ENCODE measurements around the gene OR51V1.
"Not testable (repeated sequence)": the region's sequence is repeated elsewhere in the genome, so short reads cannot be mapped to it uniquely, and the experiment has no call there.

The OR51V1 gene

DNA sequence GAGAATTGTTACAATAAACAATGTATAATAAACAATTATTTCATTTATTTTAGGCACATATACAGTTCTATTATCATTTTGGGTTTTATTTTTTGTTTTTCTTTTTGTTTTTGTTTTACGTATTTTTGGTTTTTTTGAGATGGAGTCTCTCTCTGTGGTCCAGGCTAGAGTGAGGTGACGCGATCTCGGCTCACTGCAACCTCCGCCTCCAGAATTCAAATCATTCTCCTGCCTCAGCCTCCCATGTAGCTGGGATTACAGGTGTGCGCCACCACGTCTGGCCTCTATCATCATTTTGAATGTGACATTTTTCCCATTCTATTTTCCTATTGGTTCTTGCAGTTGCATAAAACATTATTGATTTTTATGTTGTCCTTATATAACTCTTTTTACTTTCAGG, 25.5 kb downstream of the OR51V1 start:
- in situ Hi-C loops (cut with MboI; ENCODE audit: low sequenced_read_pairs), result no loop called here

DNA sequence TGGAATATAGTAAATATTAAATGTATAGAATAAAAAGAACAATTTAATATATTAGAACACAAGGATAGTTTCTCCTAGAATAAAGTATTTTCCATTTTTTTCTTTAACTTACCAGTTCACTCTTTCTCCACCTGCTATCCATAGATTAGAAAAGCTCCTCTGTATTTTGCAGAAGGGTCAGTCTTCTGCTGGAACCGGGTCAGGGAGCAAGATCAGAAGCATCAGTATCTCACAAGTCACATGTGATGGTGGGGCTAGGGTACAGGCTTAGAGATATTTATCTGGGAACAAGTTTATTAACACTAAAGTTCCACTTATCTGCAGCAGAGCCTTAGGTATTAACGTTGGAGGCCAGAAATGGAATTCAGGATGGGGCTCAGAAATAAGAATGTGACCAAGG, 28.6 kb downstream of the OR51V1 start:
- in situ Hi-C loops (cut with MboI; ENCODE audit: low sequenced_read_pairs), result no loop called here

DNA sequence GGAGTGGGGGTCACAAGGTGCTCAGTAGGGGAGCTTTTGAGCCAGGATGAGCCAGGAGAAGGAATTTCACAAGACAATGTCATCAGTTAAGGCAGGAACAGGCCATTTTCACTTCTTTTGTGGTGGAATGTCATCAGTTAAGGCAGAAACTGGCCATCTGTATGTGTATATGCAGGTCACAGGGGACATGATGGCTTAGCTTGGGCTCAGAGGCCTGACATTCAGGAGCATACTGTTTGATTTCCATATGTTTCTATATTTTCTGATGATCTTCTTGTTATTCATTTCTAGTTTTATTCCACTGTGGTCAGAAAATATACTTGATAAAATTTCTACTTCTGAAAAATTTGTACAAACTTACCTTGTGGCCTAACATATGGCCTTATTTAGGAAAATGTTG, 34.6 kb downstream of the OR51V1 start:
- in situ Hi-C loops (cut with MboI; ENCODE audit: low sequenced_read_pairs), result not testable (repeated sequence)

DNA sequence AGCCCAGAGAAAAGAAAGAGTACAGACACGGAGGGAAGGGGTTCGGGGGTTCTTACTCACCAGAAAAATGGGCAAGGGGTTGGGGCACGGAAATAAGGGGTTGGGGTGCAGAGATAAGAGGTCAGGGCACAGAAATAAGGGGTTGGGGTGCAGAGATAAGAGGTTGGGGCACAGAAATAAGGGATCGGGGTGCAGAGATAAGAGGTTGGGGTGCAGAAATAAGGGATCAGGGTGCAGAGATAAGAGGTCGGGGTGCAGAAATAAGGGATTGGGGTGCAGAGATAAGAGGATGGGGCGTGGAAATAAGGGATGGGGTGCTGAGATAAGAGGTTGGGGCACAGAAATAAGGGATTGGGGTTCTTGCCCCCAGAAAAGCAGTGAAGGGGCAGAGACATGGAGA, 35.7 kb downstream of the OR51V1 start:
- in situ Hi-C loops (cut with MboI; ENCODE audit: low sequenced_read_pairs), result not testable (repeated sequence)

DNA sequence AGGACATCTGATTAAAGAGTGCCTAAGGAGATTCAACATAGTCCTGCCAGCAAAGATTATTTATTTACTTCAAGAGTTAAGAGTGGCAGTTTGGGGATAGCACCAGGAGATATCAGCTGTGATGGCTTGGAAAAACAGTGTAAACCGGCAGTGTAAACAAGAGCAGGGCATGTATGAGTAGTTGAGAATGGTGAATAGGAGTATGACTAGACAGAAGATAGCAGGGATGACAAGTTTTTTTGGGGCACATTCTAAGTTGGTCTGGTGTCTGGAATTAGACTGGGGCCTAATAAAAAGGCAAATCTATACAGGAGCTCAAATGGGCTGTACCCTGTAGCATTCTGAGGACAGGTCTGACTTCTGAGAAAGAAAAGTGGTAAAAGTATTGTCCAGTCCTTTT, 39.4 kb downstream of the OR51V1 start:
- in situ Hi-C loops (cut with MboI; ENCODE audit: low sequenced_read_pairs), result not testable (repeated sequence)

DNA sequence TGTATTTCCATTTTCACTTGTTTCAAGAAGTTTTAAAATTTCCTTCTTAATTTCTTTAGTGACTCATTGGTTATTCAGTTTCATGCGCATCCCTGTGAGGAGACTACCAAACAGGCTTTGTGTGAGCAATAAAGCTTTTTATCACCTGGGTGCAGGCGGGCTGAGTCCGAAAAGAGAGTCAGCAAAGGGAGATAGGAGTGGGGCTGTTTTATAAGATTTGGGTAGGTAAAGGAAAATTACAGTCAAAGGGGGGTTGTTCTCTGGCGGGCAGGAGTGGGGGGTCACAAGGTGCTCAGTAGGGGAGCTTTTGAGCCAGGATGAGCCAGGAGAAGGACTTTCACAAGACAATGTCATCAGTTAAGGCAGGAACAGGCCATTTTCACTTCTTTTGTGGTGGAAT, 40.3 kb downstream of the OR51V1 start:
- in situ Hi-C loops (cut with MboI; ENCODE audit: low sequenced_read_pairs), result not testable (repeated sequence)

DNA sequence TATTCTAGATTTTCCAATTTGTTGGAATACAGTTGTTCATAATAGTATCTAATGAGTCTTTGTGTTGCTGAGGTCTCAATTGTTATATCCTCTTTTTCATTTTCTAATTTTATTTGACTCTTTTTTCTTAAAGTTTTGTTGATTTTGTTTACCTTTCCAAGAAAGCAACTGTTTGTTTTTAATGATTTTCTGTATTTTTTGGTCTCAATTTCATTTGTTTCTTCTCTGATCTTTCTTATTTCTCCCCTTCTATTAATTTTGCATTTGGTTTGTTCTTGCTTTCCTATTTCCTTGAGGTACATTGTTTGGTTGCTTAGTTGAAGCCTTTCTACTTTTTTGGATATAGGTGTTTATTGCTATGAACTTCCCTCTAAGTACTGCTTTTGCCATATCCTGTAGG, 40.7 kb downstream of the OR51V1 start:
- in situ Hi-C loops (cut with MboI; ENCODE audit: low sequenced_read_pairs), result no loop called here

DNA sequence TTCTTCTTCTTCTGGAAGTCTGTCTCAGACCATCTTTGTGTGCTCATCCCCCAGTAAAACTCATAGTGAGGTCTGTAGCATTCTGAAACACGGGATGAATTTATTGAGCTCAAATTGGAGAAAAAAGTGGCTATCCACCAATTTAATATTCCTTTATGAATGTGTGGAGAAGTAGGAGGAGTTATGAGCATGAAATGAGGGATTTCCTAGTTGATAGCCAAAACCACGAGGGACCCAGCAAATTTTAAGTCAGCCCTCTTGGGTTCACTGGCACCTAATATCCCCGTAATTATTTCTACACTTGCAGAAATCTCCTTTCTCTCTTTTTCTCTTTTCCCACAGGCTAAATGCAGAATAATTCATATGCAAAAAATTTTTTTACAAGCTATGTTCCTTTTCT, 45.8 kb downstream of the OR51V1 start, which contains the start of gene OR52A1:
TSS of gene OR52A1 (minus strand) at position 101 of the 400 bp plus-strand sequence. CDS start 2,388 bp downstream, outside the sequence.
- in situ Hi-C loops (cut with MboI; ENCODE audit: low sequenced_read_pairs), result no loop called here

DNA sequence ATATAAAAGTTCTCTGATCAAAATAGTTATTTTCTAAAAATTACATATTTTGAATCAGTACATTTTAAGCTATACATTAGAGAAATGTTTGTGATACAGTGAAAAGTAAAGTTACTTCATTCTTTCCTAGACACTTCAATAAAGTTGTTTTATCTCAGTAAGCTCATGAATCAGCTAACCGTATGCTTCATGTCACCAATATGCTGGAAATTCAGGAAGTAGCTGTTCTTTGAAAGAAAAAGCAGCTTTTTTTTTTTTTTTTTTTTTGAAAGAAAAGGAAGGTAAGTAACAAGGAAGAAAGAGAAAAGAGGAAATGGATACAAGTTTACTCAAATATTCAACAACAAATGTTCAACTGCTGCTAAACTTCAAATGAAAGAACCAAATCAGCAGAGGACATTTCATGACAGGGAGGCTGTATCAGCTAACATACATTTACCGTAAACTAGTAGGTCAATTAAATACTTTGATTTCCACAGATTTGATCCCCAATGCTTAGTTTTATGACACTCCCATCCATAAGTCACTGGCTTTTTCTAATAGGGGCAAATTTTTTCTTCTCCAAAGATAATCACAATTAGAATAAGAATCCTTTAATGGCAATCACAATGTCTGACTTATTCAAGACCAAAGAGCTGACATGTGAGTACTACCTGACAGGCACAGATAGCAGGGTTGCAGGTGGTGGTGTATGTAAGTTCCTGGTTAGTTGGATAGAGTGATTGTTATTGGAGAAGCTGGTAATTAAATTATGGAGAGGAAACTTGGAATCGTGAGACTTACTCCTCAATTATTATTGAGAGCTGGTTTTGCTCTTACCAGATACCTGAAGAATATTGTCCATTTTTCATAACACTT, 46.7 kb downstream of the OR51V1 start:
- in situ Hi-C loops (cut with MboI; ENCODE audit: low sequenced_read_pairs), result no loop called here

DNA sequence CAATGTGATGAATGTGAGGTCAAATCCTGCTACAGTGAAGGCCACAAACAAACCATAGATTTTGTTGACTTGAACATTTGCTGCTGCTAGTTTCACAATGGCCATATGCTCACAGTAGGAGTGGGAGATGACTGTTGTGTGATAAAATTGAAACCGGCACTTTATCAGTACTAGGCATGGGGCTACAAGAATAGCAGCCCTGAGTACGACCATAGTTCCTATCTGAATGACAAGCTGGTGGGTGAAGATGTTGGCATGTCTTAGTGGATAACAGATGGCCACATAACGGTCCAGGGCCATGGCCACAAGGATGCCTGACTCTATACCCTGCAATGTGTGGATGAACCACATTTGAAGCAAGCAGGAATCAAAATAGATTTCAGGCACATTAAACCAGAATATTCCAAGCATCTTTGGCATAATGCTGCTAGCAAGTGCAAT, 48.7 kb downstream of the OR51V1 start:
- in situ Hi-C loops (cut with MboI; ENCODE audit: low sequenced_read_pairs), result no loop called here
